ENCODE measurements around the gene RBM26. TPM values are rescaled to one million over a fixed set of nuclear protein-coding genes. Genes with fewer than 3 reads are reported as not detected.

Gene RBM26
- total RNA-seq, 4 donors from 2014 or later = 29.1 to 45.2 (median 39.3) TPM

GRCh38 chr13:79338343-79338742, 67.7 kb downstream of the RBM26 start:
- TF ChIP-seq CTCF (IDR thresholded peaks at IDR 0.05; ENCODE audit: low read depth) = no peak

GRCh38 chr13:79336966-79337365, 69.1 kb downstream of the RBM26 start:
- no peak for TF ChIP-seq CTCF (IDR thresholded peaks at IDR 0.05; ENCODE audit: low read depth)

GRCh38 chr13:79328510-79328909, 77.5 kb downstream of the RBM26 start:
- no peak for TF ChIP-seq CTCF (IDR thresholded peaks at IDR 0.05; ENCODE audit: low read depth)

GRCh38 chr13:79320433-79320832, 85.6 kb downstream of the RBM26 start:
- TF ChIP-seq CTCF (IDR thresholded peaks at IDR 0.05; ENCODE audit: low read depth) = no peak

GRCh38 chr13:79318664-79319063, 87.4 kb downstream of the RBM26 start:
- no peak for TF ChIP-seq CTCF (IDR thresholded peaks at IDR 0.05; ENCODE audit: low read depth)

- TF ChIP-seq CTCF (IDR thresholded peaks at IDR 0.05; ENCODE audit: low read depth) = no peak
Observed at GRCh38 chr13:79317856-79318255, 88.2 kb downstream of the RBM26 start.

- no peak for TF ChIP-seq CTCF (IDR thresholded peaks at IDR 0.05; ENCODE audit: low read depth)
Observed at GRCh38 chr13:79314652-79315051, 91.4 kb downstream of the RBM26 start.
